Keratinocyte (primary cell): ENCODE data around the gene ZSCAN5B. TPM values are rescaled to one million over a fixed set of nuclear protein-coding genes. Genes with fewer than 3 reads are reported as not detected.

Experiments used
- DNase-seq: peaks from one replicate; pipeline ENCODE4 v3.0.0-alpha.2; 2011; ENCODE audit warnings: low read depth, missing footprints, low spot score
- FAIRE-seq: peaks from 2 replicates; lab custom pipeline; 2011; peaks lifted over from hg19 to GRCh38; lab: Jason Lieb, UNC
- H2AFZ ChIP-seq: 2 replicates; pipeline ENCODE4 v1.6.0; 2012; ENCODE audit warnings: low read length, control low read depth, inconsistent platforms; ENCODE audit not compliant: control insufficient read depth
- H3K27ac ChIP-seq: 2 replicates; pipeline ENCODE4 v1.5.1; 2011; ENCODE audit warnings: low read length; ENCODE audit not compliant: control insufficient read depth, insufficient read depth
- H3K27me3 ChIP-seq: 3 replicates; pipeline ENCODE4 v1.6.0; 2011; ENCODE audit warnings: low read length; ENCODE audit not compliant: control insufficient read depth, insufficient read depth; ENCODE audit errors: extremely low read depth
- H3K36me3 ChIP-seq, 2 experiments: 2 replicates in 1 of 2; 3 replicates in 1 of 2; pipeline ENCODE4 v1.5.1; 2011; ENCODE audit warnings: low read length in 2 of 2, mild to moderate bottlenecking in 1 of 2; ENCODE audit not compliant: control insufficient read depth in 2 of 2, insufficient read depth in 2 of 2; ENCODE audit errors: extremely low read depth in 1 of 2
- H3K4me1 ChIP-seq: 3 replicates; pipeline ENCODE4 v1.5.1; 2011; ENCODE audit warnings: low read length; ENCODE audit not compliant: control insufficient read depth, insufficient read depth; ENCODE audit errors: extremely low read depth
- H3K4me2 ChIP-seq: 3 replicates; pipeline ENCODE4 v1.6.0; 2011; ENCODE audit warnings: low read depth, low read length; ENCODE audit not compliant: control insufficient read depth, insufficient read depth; ENCODE audit errors: extremely low read depth
- H3K4me3 ChIP-seq, 3 experiments: fragments of 200-600 bp in 1 of 3; sonication (generic) in 1 of 3; 2 replicates in 2 of 3; 3 replicates in 1 of 3; pipeline ENCODE4 v1.5.1; 2011 to 2016; ENCODE audit warnings: low read length in 3 of 3, mild to moderate bottlenecking in 3 of 3, control low read depth in 2 of 3, inconsistent platforms in 1 of 3, low read depth in 1 of 3, mixed read lengths in 1 of 3, mixed run types in 1 of 3, moderate library complexity in 1 of 3; ENCODE audit not compliant: control insufficient read depth in 2 of 3, insufficient read depth in 2 of 3; ENCODE audit errors: extremely low read depth in 1 of 3
- H3K79me2 ChIP-seq: 2 replicates; pipeline ENCODE4 v1.6.0; 2012; ENCODE audit warnings: low read length; ENCODE audit not compliant: control insufficient read depth, insufficient read depth
- H3K9ac ChIP-seq: 3 replicates; pipeline ENCODE4 v1.6.0; 2011; ENCODE audit warnings: low read length; ENCODE audit not compliant: control insufficient read depth, insufficient read depth; ENCODE audit errors: extremely low read depth
- H3K9me1 ChIP-seq: 3 replicates; pipeline ENCODE4 v1.6.0; 2011; ENCODE audit warnings: low read length; ENCODE audit not compliant: control insufficient read depth, insufficient read depth; ENCODE audit errors: extremely low read depth
- H3K9me3 ChIP-seq: 2 replicates; pipeline ENCODE4 v1.5.1; 2012; ENCODE audit warnings: low read depth, low read length; ENCODE audit not compliant: control insufficient read depth
- H4K20me1 ChIP-seq: 3 replicates; pipeline ENCODE4 v1.6.0; 2011; ENCODE audit warnings: low read length; ENCODE audit not compliant: control insufficient read depth, insufficient read depth; ENCODE audit errors: extremely low read depth
- EZH2 ChIP-seq: IDR thresholded peaks from one replicate; pipeline ENCODE4 v1.6.1; 2012; ENCODE audit warnings: inconsistent platforms, mild to moderate bottlenecking, low read length, moderate library complexity
- dilution Hi-C: fragments of 300-500 bp; cut with MboI; formaldehyde crosslinking; loops from one replicate; pipeline ENCODE4 v1.7.0; 2020; ENCODE audit warnings: low sequenced_read_pairs; ENCODE audit not compliant: extremely low pct_ligation_motif_present
- polyA plus RNA-seq, 5 experiments: library from polyadenylated mRNA; depleted of rRNA in 3 of 5; stranded (reverse) in 3 of 5; stranded (forward) in 1 of 5; unstranded in 1 of 5; fragments of >200 nt; gene quantifications; 1 replicate in 1 of 5; 2 replicates in 3 of 5; 3 replicates in 1 of 5; pipeline versions ENCODE4 v1.2.1 to v1.2.3, GENCODE V29; 2011 to 2012; ENCODE audit warnings: missing spikeins in 2 of 5, low read depth in 1 of 5, low replicate concordance in 1 of 5
- TF ChIP-seq, protein P1 (sequence below), 3 experiments: IDR thresholded peaks in 1 of 3; conservative IDR thresholded peaks in 1 of 3; optimal IDR thresholded peaks in 1 of 3; 2 replicates in 2 of 3; 3 replicates in 1 of 3; pipeline versions ENCODE3 to v1.5.1; 2011; ENCODE audit warnings: low read length in 3 of 3, mild to moderate bottlenecking in 3 of 3, moderate library complexity in 2 of 3, control low read depth in 1 of 3, inconsistent platforms in 1 of 3; ENCODE audit not compliant: insufficient read depth in 2 of 3; ENCODE audit errors: extremely low read depth in 1 of 3

Gene ZSCAN5B
- polyA plus RNA-seq, 1 donor (not counting 4 experiments of a cell fraction or from before 2014, with no cell fraction given), result not detected

DNA sequence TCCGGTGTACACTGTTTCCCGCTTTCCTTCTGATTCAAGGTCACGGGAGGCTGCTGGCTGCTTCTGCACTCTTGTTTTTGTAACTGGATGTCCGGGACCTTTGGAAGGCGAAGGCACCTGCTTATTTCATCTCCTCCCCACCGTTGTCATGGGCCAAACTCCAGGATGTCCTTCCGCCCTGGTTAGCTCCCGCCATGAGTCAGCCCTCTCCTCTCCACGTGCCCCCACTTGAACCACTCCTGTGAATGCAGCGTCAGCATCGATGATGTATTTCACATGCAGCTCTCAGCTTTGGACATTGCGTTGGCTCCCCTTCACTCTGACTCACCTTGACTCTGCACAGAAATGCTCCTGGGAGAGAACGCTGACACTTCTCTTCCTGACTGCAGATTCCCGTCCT, 27.3 kb downstream of the ZSCAN5B start:
- no peak for DNase-seq
- H3K36me3 ChIP-seq, result no peaks in the 10 kb centered on the region
- no peaks in the 10 kb centered on the region for H4K20me1 ChIP-seq
- no peak overlapping the region for H3K4me2 ChIP-seq
- TF ChIP-seq EZH2, result no peak
- TF ChIP-seq, protein P1, sequence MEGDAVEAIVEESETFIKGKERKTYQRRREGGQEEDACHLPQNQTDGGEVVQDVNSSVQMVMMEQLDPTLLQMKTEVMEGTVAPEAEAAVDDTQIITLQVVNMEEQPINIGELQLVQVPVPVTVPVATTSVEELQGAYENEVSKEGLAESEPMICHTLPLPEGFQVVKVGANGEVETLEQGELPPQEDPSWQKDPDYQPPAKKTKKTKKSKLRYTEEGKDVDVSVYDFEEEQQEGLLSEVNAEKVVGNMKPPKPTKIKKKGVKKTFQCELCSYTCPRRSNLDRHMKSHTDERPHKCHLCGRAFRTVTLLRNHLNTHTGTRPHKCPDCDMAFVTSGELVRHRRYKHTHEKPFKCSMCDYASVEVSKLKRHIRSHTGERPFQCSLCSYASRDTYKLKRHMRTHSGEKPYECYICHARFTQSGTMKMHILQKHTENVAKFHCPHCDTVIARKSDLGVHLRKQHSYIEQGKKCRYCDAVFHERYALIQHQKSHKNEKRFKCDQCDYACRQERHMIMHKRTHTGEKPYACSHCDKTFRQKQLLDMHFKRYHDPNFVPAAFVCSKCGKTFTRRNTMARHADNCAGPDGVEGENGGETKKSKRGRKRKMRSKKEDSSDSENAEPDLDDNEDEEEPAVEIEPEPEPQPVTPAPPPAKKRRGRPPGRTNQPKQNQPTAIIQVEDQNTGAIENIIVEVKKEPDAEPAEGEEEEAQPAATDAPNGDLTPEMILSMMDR (optimal IDR thresholded peaks at IDR 0.05 in 1 of 3, IDR thresholded peaks at IDR 0.05 in 1 of 3, conservative IDR thresholded peaks at IDR 0.05 in 1 of 3; ENCODE audit: extremely low read depth in 1 of 3, insufficient read depth in 2 of 3, low read length in 3 of 3), result no peak
- no peak overlapping the region for H3K4me3 ChIP-seq
- no peaks in the 10 kb centered on the region for H3K9me3 ChIP-seq
- no peaks in the 10 kb centered on the region for H3K79me2 ChIP-seq
- no peak overlapping the region for H3K27ac ChIP-seq
- H2AFZ ChIP-seq, result no peak overlapping the region
- H3K4me1 ChIP-seq, result peaks cover 3% of the 10 kb centered on the region
- dilution Hi-C loops, result no loop called here
- no peaks in the 10 kb centered on the region for H3K9me1 ChIP-seq
- H3K27me3 ChIP-seq, result peaks cover 7% of the 10 kb centered on the region
- no peak for FAIRE-seq
- no peak overlapping the region for H3K9ac ChIP-seq

DNA sequence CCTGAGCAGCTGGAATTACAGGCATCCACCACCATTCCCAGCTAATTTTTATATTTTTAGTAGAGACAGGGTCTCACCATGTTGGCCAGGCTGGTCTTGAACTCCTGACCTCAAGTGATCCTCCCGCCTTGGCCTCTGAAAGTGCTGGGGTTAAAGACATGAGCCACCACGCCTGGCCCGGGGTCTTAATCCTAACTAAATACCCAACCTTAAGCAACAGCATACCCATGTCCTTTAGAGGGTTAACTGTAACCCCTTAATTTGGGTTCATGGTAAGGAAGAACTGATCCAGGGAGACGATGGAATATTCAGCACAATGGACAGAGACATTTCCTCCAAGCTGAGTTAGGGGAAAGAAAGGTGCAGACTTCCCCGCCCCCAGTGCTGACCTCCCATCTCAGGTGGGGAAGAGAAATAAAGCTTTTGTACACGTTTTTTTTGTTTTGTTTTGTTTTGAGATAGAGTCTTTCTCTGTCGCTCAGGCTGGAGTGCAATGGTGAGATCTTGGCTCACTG, 30.5 kb downstream of the ZSCAN5B start:
- H3K9me1 ChIP-seq, result no peaks in the 10 kb centered on the region
- no peaks in the 10 kb centered on the region for H4K20me1 ChIP-seq
- no peak overlapping the region for H3K9ac ChIP-seq
- no peak overlapping the region for H3K27ac ChIP-seq
- H2AFZ ChIP-seq, result no peak overlapping the region
- H3K4me1 ChIP-seq, result peaks cover 3% of the 10 kb centered on the region
- dilution Hi-C loops, result no loop called here
- no peak for TF ChIP-seq EZH2
- TF ChIP-seq, protein P1 (optimal IDR thresholded peaks at IDR 0.05 in 1 of 3, IDR thresholded peaks at IDR 0.05 in 1 of 3, conservative IDR thresholded peaks at IDR 0.05 in 1 of 3; ENCODE audit: extremely low read depth in 1 of 3, insufficient read depth in 2 of 3, low read length in 3 of 3), result no peak
- no peaks in the 10 kb centered on the region for H3K27me3 ChIP-seq
- no peak for FAIRE-seq
- H3K4me3 ChIP-seq, result no peak overlapping the region
- H3K79me2 ChIP-seq, result no peaks in the 10 kb centered on the region
- H3K4me2 ChIP-seq, result no peak overlapping the region
- no peaks in the 10 kb centered on the region for H3K36me3 ChIP-seq
- H3K9me3 ChIP-seq, result no peaks in the 10 kb centered on the region
- DNase-seq, result no peak
